Measurements from ENCODE around the gene ZNF200. TPM values are rescaled to one million over a fixed set of nuclear protein-coding genes. Genes with fewer than 3 reads are reported as not detected.
"Not testable (repeated sequence)": the region's sequence is repeated elsewhere in the genome, so short reads cannot be mapped to it uniquely, and the experiment has no call there.

The ZNF200 gene
- total RNA-seq = 10 to 100 TPM; 14.8 to 15.5 TPM

DNA sequence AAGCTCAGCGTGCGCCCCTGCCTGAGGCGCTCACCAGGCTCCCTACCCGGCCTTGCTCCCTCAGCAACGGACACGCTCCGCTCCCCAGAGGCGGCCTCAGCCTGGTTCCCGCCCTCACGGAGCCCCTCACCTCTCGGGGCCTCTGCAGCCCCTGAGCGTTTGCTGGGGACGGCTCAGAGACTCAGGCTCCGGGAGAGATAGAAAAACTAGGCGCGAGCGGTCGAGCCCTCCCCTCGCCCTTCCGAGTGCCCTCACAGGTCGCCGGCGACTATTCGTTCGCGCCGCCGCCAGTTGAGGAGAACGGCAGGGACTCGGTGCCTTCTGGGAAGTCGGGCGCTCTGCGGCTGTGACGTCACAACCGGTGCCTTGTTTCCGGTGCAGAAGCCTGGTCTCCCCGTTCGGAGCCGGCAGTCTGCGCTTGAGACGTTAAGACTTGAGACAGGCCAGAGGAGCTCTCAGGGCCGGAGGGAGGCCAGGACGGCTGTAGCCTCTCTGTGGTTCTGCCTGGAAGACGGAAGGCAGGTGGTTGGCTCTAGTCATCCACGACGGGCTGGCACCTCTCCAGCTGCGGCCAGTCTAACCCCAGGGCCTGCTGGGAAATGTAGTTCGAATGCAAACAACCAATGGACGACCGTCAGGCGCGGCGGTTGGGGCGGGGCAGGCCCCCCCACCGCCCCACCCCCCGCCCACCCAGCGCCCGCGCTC lies at the start of gene ZNF200:
Gene ZNF200 (minus strand): TSS at position 302 of the 705 bp plus-strand sequence. CDS start 1,403 bp downstream, outside the sequence.
- H3K27me3 Mint-ChIP-seq (ENCODE audit: low read depth) = no peaks in the 10 kb centered on the region

DNA sequence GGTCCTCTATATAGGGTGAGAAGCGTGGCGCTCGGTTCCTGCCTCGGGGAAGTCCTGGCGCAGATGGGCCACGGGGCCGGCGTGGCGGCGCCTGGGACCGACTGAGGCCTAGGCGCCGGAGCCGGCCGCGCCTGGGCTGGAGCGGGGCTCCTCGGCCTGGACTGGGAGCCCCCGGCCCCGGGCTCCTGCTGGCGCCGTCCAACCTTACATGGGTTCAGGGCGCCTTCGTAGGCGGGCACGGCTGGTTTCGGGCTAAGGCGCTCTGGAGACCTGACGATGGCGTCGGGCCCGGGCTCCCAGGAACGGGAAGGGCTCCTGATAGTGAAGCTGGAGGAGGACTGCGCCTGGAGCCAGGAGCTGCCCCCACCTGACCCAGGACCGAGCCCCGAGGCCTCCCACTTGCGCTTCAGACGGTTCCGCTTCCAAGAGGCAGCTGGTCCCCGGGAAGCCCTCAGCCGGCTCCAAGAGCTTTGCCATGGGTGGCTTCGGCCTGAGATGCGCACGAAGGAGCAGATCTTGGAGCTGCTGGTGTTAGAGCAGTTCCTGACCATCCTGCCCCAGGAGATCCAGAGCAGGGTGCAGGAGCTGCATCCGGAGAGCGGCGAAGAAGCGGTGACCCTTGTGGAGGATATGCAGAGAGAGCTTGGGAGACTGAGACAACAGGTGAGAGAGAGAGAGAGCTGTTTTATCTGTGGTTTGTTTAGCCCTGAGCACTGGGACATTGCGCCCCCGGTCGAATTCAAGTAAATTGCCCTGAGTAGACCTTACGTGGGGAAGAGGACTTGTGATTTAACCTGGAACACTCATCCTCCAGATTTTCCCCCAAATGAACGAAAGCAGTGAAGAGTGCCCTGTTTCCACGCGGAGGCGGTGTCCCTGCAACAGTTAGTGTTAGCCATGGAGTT lies 48.8 kb upstream of the ZNF200 start:
- ATAC-seq (replicated peaks in 1 of 2) (no peak), DNase-seq (no peak)
- H3K4me3 Mint-ChIP-seq = peak overlapping the region; percentile 98 to 99
- no peaks in the 10 kb centered on the region for H3K27me3 Mint-ChIP-seq (ENCODE audit: low read depth)
- peaks cover 24 to 42% of the 10 kb centered on the region in 2 donors for H3K36me3 Mint-ChIP-seq (ENCODE audit: insufficient read depth in 2 of 2)
- H3K27ac Mint-ChIP-seq = peak overlapping the region; percentile 96
- H3K9me3 Mint-ChIP-seq = peaks cover 0 to 9% of the 10 kb centered on the region in 2 donors
- H3K4me1 Mint-ChIP-seq (ENCODE audit: low read depth) = peaks cover 38% of the 10 kb centered on the region

More for the DNA sequence above, at the start of gene ZNF200:
- H3K4me3 Mint-ChIP-seq = peak within 1 kb of the TSS; percentile 93 to 100
- ATAC-seq (replicated peaks in 1 of 2) (peak; percentile 95), DNase-seq (peak; percentile 94 to 96)
- H3K4me1 Mint-ChIP-seq (ENCODE audit: low read depth) = peaks cover 22% of the 10 kb centered on the region
- peak within 1 kb of the TSS; percentile 97 for H3K27ac Mint-ChIP-seq
- H3K36me3 Mint-ChIP-seq (ENCODE audit: insufficient read depth in 2 of 2) = peaks cover 31 to 44% of the 10 kb centered on the region in 2 donors
- H3K9me3 Mint-ChIP-seq = peaks cover 11 to 13% of the 10 kb centered on the region in 2 donors

GRCh38 chr16:3282730-3283542 lies 48.0 kb upstream of the ZNF200 start, which contains the start of gene ZNF263:
Gene ZNF263 (plus strand): TSS chr16:3283491. CDS start chr16:3283819, 328 bp downstream.
- Mint-ChIP-seq H3K36me3 (ENCODE audit: insufficient read depth in 2 of 2) (peaks cover 19 to 33% of the 10 kb centered on the region in 2 donors), H3K27ac (peak within 1 kb of the TSS; percentile 96), H3K4me1 (ENCODE audit: low read depth) (peaks cover 38% of the 10 kb centered on the region), H3K27me3 (ENCODE audit: low read depth) (no peaks in the 10 kb centered on the region), H3K9me3 (peaks cover 0 to 5% of the 10 kb centered on the region in 2 donors), H3K4me3 (peak within 1 kb of the TSS; percentile 98 to 99)
- ATAC-seq (replicated peaks in 1 of 2) (peak; percentile 89), DNase-seq (peak; percentile 94 to 95)

DNA sequence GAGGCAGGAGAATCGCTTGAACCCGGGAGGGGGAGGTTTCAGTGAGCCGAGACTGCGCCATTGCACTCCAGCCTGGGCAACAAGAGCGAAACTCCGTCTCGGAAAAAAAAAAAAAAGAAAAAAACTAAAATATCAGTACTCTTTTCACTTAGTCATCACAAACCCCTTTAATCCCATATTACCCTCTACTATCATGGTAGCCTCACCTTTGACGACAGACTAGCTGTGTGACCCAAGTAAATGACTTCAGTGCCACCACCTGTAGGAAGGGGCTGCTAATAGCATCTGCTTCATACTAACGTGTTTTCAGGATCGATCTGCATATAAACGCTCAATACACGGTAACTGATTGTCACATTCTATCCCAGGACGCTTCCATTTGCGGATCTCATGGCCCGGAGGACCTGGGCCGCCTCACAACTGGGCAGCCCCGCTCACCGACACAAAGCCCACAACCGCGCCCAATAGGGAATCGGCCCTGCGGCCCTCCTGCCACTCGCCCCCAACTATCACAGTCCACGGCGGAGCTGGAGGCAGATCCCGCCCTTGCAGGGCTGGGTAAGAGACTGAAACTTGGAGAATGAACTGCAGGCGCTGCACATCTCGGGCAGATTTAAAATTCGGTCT lies 47.3 kb upstream of the ZNF200 start:
- ATAC-seq (replicated peaks in 1 of 2) = peak; percentile 27 to 34
- H3K9me3 Mint-ChIP-seq = peaks cover 0 to 5% of the 10 kb centered on the region in 2 donors
- no peak for DNase-seq

DNA sequence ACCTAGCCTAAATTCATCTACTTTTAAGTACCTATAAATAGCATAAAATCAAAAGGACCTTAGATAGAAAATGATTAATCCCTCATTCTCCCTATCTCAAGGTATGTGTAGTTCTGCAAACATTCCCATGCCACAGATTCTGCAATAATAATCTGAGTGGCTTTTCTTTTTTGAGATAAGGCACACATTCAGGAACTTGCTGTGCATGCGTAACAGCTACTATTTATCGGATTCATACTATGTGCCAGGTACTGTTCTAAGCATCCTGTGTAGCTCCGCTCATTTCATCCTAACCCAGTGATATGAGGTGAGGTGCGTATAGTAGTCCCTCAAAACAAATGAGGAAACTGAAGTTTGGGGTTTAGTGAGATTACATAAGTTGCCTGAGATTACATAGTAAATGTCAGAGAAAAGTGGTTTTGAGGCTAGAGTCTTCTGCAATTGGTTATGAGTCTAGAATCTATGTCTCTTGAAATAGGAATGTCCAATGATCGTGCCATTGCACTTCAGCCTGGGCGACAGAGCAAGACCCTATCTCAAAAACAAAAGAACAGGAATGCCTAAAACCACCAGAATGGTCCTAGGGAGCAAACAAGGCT lies 46.4 kb upstream of the ZNF200 start:
- Mint-ChIP-seq H3K27ac (no peak overlapping the region), H3K9me3 (peaks cover 0 to 5% of the 10 kb centered on the region in 2 donors), H3K36me3 (ENCODE audit: insufficient read depth in 2 of 2) (peaks cover 13 to 17% of the 10 kb centered on the region in 2 donors), H3K27me3 (ENCODE audit: low read depth) (peaks cover 16% of the 10 kb centered on the region), H3K4me1 (ENCODE audit: low read depth) (peaks cover 34% of the 10 kb centered on the region), H3K4me3 (peak overlapping the region; percentile 98 to 99)
- DNase-seq (no peak), ATAC-seq (replicated peaks in 1 of 2) (no peak)

More for the DNA sequence above, 47.3 kb upstream of the ZNF200 start:
- peaks cover 38% of the 10 kb centered on the region for H3K4me1 Mint-ChIP-seq (ENCODE audit: low read depth)
- H3K27ac Mint-ChIP-seq = peak overlapping the region; percentile 49
- H3K27me3 Mint-ChIP-seq (ENCODE audit: low read depth) = peaks cover 7% of the 10 kb centered on the region
- peaks cover 19 to 26% of the 10 kb centered on the region in 2 donors for H3K36me3 Mint-ChIP-seq (ENCODE audit: insufficient read depth in 2 of 2)
- peak overlapping the region; percentile 98 to 99 for H3K4me3 Mint-ChIP-seq

- H3K27me3 Mint-ChIP-seq (ENCODE audit: low read depth) = peaks cover 19% of the 10 kb centered on the region
- H3K36me3 Mint-ChIP-seq (ENCODE audit: insufficient read depth in 2 of 2) = peaks cover 0 to 2% of the 10 kb centered on the region in 2 donors
- DNase-seq (no peak), ATAC-seq (replicated peaks in 1 of 2) (no peak)
- no peaks in the 10 kb centered on the region for H3K4me1 Mint-ChIP-seq (ENCODE audit: low read depth)
- H3K9me3 Mint-ChIP-seq = peaks cover 2 to 4% of the 10 kb centered on the region in 2 donors
- H3K4me3 Mint-ChIP-seq = no peak overlapping the region
- H3K27ac Mint-ChIP-seq = no peak overlapping the region
Measured at GRCh38 chr16:3276679-3277078, 41.7 kb upstream of the ZNF200 start.

GRCh38 chr16:3274947-3275346 lies 40.0 kb upstream of the ZNF200 start:
- H3K36me3 Mint-ChIP-seq (ENCODE audit: insufficient read depth in 2 of 2) = peaks cover 0 to 2% of the 10 kb centered on the region in 2 donors
- H3K27ac Mint-ChIP-seq = no peak overlapping the region
- no peak overlapping the region for H3K4me3 Mint-ChIP-seq
- ATAC-seq (replicated peaks in 1 of 2) (no peak), DNase-seq (no peak)
- H3K4me1 Mint-ChIP-seq (ENCODE audit: low read depth) = no peaks in the 10 kb centered on the region
- peaks cover 19% of the 10 kb centered on the region for H3K27me3 Mint-ChIP-seq (ENCODE audit: low read depth)
- peaks cover 2 to 4% of the 10 kb centered on the region in 2 donors for H3K9me3 Mint-ChIP-seq

DNA sequence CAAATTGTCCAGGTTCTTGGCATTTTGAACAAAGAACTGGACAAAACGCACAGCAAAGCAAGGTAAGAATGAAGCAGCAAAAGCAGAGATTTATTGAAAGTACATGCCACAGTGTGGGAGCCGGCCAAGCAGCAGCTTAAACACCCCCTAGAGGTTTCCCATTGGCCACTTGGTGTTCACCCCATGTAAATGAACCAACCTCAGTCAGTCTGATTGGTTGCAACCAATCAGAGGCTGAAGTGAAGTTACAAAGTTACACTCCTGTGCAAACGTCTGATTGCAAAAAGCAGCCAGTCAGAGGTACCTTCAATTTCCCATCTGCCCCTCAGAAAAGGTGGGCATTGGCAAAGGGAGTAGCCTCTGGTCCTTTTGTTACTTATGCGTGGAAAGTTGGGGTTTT lies 39.5 kb upstream of the ZNF200 start:
- no peaks in the 10 kb centered on the region for H3K4me1 Mint-ChIP-seq (ENCODE audit: low read depth)
- no peak for ATAC-seq (replicated peaks in 1 of 2)
- peaks cover 2 to 4% of the 10 kb centered on the region in 2 donors for H3K9me3 Mint-ChIP-seq
- H3K27me3 Mint-ChIP-seq (ENCODE audit: low read depth) = peaks cover 19% of the 10 kb centered on the region
- no peak overlapping the region for H3K4me3 Mint-ChIP-seq
- H3K36me3 Mint-ChIP-seq (ENCODE audit: insufficient read depth in 2 of 2) = peaks cover 0 to 2% of the 10 kb centered on the region in 2 donors
- H3K27ac Mint-ChIP-seq = no peak overlapping the region
- DNase-seq = no peak

DNA sequence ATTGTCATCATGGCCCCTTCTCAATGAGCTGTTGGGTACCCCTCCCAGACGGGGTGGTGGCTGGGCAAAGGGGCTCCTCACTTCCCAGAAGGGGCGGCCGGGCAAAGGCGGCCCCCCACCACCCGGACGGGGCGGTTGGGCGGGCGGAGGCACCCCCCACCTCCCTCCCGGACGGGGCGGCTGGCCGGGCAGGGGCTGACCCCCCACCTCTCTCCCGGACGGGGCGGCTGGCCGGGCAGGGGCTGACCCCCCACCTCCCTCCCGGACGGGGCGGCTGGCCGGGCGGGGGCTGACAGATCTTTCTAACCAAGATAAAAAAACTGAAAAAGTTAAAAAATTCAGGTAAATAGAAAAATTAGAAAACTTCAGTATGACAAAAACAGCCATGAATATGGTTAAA lies 36.3 kb upstream of the ZNF200 start:
- not testable (repeated sequence) for H3K27ac Mint-ChIP-seq; H3K9me3 Mint-ChIP-seq; H3K4me1 Mint-ChIP-seq (ENCODE audit: low read depth); ATAC-seq (replicated peaks in 1 of 2); DNase-seq; H3K4me3 Mint-ChIP-seq; H3K27me3 Mint-ChIP-seq (ENCODE audit: low read depth); H3K36me3 Mint-ChIP-seq (ENCODE audit: insufficient read depth in 2 of 2)

DNA sequence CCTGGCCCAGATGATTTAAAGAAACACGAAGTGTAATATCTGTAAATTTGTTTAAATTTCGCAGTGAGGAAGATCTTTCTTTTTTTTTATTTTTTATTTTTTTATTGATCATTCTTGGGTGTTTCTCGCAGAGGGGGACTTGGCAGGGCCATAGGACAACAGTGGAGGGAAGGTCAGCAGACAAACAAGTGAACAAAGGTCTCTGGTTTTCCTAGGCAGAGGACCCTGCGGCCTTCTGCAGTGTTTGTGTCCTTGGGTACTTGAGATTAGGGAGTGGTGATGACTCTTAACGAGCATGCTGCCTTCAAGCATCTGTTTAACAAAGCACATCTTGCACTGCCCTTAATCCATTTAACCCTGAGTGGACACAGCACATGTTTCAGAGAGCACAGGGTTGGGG lies 35.8 kb upstream of the ZNF200 start:
- not testable (repeated sequence) for DNase-seq; H3K4me3 Mint-ChIP-seq; H3K4me1 Mint-ChIP-seq (ENCODE audit: low read depth); H3K27me3 Mint-ChIP-seq (ENCODE audit: low read depth); H3K27ac Mint-ChIP-seq; H3K36me3 Mint-ChIP-seq (ENCODE audit: insufficient read depth in 2 of 2); H3K9me3 Mint-ChIP-seq; ATAC-seq (replicated peaks in 1 of 2)

- Mint-ChIP-seq H3K4me1 (ENCODE audit: low read depth) (peaks cover 7% of the 10 kb centered on the region), H3K4me3 (no peak overlapping the region), H3K27ac (no peak overlapping the region), H3K36me3 (ENCODE audit: insufficient read depth in 2 of 2) (peaks cover 2 to 9% of the 10 kb centered on the region in 2 donors), H3K27me3 (ENCODE audit: low read depth) (no peaks in the 10 kb centered on the region), H3K9me3 (peaks cover 0 to 2% of the 10 kb centered on the region in 2 donors)
- DNase-seq (no peak), ATAC-seq (replicated peaks in 1 of 2) (no peak)
Measured at GRCh38 chr16:3268294-3268693, 33.3 kb upstream of the ZNF200 start.
